Measurements from ENCODE around the gene LMCD1.

Gene LMCD1

DNA sequence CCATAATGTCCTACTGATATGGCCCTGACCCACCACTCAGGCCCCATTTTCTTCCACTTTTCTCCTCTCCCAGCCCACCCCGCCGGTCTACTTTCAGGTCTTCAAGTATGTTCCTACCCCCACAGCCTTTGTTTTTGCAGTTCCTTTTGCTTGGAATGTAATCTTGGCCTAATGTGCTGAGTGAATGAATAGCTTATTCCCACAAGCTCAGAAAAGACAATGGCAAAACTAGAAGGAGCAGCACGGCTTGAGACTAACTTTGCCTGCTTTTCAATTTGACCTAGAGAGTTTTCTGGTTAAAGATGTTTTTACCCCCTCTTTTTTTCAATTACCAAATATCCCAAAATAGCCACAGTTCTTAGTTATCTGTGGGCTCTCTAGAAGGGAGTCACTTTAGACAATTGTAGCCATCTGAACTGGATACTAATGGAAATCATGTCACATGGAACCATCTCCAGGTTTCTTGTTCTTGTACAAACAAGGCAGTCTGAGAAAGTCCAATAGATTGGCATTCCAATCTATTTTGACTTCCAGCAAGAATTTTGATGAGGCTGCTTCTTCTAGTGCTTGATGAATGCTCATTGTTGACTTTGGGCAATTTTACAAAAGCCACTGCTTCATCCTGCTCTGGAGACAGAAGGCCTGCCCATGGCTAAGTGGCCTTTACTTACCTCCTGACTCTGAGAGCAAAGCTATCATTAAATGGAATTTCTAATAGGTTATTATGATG lies 16.3 kb upstream of the LMCD1 start:
- no peak for DNase-seq

- no peak for DNase-seq
Measured at GRCh38 chr3:8485943-8486342, 15.7 kb upstream of the LMCD1 start.

GRCh38 chr3:8486434-8486833 lies 15.2 kb upstream of the LMCD1 start:
- DNase-seq, result no peak

GRCh38 chr3:8486936-8487335 lies 14.7 kb upstream of the LMCD1 start:
- DNase-seq, result no peak

- DNase-seq, result no peak
Measured at GRCh38 chr3:8488411-8488810, 13.2 kb upstream of the LMCD1 start.

DNA sequence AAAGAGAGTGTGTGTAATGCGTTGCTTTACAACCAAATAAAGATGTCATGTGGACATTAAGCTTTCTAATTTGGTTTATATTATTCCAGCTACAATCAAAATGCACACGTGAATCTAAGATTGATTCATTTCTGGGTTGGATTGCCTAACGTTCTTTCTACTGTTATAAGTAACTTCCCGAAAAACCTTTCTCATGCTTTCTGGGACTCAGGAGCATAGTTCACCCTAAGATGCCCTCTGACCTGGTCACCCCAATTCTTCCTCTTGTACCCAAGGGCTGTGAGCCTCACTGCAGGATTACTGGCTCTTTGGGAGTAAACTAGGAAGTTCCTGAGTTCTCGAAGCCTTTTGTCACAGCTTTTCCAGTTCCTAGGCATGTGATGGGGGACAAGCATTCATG lies 12.7 kb upstream of the LMCD1 start:
- DNase-seq, result no peak

DNA sequence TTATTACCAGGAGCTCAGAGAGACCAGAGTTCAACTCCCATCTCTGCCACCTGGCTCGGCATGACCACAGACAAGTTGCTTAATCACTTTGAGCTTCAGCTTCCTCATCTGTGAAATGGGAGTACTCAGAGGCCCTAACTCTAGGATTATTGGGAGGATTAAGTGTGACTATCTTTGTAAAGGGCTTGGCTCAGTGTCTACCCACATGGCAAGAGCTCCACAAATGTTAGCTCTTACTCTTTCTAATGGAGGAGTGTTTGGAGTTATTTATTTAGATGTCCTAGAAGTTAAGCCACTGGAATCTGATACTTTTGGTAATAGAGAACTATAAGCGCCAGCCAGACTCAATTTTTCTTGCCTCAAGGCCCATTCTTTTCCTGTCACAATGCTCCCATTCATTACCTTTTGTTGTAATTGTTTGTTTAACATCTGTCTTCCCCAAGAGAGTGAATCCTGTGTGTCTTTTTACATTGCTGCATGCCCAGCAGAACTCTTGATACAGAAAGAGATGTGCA lies 12.3 kb upstream of the LMCD1 start:
- DNase-seq, result no peak

- no peak for DNase-seq
Measured at GRCh38 chr3:8490079-8490552, 11.5 kb upstream of the LMCD1 start.

DNA sequence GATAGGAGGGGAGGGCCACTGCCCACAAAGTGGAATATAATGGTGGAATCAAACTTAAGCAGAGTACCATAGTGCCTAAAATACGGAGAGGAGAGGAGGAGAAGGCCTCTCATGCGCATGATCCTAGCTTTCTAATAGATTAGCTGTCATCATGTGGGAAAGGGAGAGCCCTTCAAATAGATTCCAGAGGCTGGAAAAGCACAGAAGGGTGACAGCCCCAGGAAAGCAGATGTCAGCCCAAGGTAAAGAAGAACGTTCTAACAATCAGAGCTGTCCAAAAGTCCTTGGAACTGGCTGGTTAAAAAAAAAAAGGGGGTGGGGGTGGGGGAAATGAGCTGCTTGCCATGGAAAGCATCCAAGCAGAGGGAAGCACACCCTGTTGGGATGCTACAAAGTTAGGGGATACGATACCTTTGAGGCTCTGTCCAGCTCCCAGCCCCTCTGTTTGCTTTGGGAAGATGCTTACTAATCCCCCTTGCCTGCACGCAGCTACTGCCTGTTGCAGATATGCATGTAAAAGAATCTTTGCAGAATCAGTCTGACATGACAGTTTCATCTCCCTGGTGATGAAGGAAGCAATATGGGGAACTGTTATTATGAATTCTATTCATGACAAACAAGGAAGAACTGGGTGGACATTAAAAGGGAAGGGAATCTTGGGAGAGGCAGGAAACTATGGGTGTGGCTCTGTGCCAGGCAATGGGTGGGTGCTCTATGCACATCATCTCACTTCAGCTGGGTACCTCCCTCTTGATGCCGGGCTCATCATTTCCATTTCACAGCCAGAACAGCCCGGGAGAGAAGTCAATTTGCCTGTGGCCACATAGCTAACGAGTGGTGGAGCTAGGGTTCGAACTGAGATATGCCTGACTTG lies 10.1 kb upstream of the LMCD1 start:
- no peak for DNase-seq

DNA sequence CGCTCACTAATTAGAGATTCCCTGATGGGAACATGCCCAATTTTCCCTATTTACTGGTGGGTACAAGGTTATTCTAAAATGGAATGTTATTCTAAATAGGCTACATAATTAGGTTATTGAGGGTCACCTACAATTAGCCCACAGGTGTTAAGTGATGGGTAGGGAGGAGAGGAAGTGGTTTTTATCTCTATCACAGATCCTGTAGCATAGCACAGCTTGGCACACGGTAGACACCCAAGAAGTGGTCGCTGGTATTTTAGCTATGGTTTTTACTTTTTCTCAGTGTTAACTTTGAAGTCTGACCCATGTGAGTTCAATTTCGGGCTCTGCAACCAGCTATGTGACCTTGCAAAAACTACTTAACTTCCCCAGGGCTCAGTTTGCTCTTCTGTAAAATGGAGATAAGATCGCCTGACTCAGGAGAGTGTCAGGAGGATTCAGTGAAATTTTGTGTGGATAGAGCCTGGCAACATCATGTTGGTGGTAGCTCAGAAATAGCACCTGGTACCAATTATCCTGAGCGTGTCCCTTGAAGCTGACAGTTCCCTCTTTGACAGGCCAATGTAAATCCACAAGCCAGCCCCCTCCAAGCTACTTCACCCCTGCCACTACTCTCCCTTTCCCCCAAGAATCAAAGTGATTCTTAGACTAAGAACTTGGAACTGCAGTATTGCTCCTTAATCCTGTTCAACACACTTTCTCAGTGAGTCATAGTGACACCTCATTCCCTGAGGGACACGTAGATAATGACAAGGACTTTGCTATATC lies 8.7 kb upstream of the LMCD1 start:
- no peak for DNase-seq

GRCh38 chr3:8493744-8494143 lies 7.9 kb upstream of the LMCD1 start:
- no peak for DNase-seq

- DNase-seq, result no peak
Measured at GRCh38 chr3:8494327-8494726, 7.3 kb upstream of the LMCD1 start.

DNA sequence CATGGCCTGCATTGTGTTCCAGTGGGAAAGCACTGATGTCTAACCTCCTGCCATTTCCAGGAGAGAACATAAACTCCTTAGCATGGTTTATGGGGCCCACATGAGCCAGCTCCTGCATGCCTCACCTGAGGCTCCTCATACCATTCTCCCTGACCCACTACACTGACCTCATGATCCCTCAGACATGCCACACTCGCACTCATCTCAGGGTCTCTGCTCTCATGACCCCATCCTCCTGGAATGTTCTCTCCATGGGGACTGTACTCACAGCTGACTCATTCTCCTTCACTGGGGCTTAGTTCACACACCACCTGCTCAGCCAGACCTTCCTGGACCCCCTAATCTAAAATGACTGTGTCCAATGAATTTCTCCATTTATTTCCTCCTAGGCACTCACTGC lies 4.0 kb upstream of the LMCD1 start:
- no peak for DNase-seq

GRCh38 chr3:8499181-8499611 lies 2.4 kb upstream of the LMCD1 start:
- DNase-seq, result no peak

GRCh38 chr3:8500319-8500988 lies 1.2 kb upstream of the LMCD1 start:
- no peak for DNase-seq

- no peak for DNase-seq
Measured at GRCh38 chr3:8500989-8501370, 643 bp upstream of the LMCD1 start.

- no peak for DNase-seq
Measured at GRCh38 chr3:8503461-8503860, 1.8 kb downstream of the LMCD1 start.

DNA sequence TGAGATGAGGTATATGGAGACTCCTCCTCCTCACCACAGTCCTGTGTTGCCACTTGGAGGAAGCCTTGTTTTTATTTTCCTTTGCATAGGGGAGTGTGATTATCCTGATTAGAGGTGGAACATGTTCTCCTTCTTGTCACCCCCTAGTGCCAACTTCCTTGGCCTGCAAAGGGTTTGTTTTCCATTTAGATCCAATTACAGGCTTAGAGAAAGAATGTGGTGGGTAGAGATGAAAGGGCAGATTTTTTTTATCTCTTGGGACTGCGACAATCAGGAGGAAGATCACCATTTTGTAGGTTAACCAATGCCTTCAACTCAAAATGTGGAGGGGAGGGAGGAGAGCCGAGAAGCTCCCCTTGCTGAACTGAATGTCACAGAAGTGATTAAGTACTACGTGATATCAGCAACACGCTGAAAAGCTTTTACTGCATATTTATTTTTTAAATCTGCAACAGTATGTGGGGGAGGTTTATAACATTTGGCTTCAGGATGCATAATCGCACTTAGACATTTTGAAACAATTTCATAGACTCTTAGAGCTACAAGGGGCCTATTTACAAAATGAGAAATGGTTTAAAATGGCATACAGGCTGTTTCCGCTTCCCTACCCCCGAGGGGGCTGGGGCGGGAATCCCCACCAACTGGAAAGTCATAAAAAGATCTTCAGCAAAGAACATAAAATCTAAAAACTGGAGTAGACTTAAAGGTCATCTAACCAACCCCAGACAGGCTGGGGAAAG lies 2.4 kb downstream of the LMCD1 start:
- no peak for DNase-seq

GRCh38 chr3:8504611-8504973 lies 3.0 kb downstream of the LMCD1 start:
- DNase-seq, result no peak

DNA sequence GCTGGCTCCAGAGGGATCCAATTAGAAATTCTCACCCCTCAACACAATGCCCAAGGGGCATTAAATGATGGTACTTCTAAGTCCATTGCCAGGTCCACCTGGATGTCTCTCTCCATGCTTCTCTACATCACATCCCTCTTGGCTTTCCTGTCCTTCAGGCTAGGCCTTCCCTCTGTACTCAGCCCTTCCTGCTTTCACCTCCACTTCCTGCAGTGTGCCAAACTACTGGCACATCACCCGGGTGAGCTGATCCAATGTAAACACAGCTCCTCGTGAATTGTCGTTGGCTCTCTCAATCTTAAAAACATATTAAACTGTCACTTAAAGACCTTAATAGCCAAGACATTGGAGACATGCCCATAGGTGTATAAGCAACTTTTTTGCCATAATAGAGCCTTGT lies 4.0 kb downstream of the LMCD1 start:
- no peak for DNase-seq

DNA sequence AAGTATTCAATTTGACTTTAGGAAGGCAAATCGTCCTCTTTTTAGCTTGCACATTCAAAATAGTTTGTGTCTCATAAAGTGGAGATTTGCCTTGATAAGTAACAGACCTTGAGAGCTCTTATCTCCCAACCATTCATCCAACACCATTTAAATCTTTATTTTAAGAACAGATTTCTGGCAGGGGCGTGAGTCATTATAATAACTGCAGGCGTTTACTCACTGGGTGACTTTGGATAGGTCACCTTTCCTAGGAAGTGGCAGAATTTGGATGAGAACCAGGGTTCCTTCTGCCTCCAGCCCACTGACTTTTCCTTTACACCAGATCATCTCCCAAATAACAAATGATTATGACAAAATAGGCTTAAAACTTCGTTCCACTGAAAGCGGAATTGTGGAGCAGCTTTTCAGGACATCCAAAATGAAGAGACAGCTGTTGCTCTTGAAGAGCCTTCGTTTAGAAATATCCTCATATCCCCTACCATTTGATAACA lies 5.0 kb downstream of the LMCD1 start:
- DNase-seq, result no peak

DNA sequence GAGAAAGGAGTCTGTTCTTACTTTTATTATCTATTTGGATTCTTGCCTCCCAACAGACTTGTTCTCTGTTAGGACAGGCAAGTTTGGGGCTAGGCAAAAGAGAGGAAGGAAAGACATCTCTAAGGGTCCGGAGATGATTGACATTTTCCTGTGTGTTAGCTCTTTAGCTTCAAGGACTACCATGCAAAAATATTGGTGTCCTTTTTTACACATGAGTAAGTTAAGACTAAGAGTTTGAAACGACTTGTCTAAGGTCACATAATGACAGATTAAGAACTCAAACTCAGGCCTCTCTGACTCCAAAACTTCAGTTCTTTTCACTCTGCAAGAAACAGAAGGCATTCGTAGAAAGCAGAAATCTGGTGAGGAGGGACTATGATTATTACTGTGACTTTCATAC lies 5.9 kb downstream of the LMCD1 start:
- DNase-seq, result no peak
